GM19099 (cell line): ENCODE measurements around the gene DOCK3.

Source experiments
- POLR2A ChIP-seq: IDR thresholded peaks from 3 replicates; pipeline ENCODE4 v1.6.1; 2011; ENCODE audit warnings: low read depth; ENCODE audit not compliant: insufficient read length; ENCODE audit errors: extremely low read depth

DOCK3 gene

DNA sequence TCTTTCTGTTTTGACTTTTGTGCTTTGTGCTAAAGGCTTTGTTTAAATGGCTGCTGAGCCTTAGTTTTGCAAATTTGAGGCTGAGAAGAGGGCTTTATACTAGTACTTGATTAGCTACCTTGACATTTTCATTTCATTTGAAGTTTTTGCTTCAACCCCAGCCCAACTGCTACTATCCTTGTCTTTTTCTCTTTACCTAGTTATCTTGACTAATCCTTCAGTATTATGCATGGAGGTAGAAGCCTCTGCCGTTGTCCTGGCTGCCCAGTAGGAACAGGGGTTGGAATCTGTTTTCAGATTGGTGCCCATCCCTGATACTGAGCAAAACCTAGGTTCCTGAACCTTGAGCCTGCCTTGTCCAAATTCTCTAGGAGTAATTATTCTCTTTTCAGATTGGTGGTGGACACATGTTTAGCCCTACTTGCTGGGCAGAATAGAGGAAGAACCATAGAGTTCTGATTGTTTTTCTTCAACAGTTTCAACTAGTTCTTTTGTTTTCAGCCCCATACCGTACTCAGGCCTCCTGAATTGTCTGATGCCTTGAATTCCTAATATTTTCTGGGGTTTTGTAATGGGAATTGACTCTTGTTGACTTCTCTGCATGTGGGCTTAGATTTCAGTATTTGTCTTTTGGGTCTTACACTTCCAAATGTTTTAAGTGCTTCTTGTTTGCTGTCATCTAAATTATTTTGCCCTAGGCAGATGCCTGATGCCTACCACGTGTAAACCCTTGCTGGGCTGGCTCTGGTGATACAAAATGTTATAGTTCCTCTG lies 143.2 kb downstream of the DOCK3 start:
- no peak for TF ChIP-seq POLR2A

DNA sequence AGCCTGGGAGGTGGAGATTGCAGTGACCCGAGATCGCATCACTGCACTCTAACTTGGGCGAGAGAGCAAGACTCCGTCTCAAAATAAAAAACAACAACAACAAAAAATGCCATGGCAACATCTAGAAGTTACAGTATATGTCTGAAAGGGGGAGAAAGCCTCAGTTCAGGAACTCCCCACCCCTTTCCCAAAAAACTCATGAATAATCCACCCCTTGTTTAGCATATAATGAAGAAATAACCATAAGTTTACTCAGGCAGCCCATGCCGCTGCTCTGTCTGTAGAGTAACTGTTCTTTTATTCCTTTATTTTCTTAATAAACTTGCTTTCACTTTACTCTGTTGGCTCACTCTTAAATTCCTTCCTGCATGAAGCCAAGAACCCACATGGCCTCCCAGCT lies 145.2 kb downstream of the DOCK3 start:
- no peak for TF ChIP-seq POLR2A

DNA sequence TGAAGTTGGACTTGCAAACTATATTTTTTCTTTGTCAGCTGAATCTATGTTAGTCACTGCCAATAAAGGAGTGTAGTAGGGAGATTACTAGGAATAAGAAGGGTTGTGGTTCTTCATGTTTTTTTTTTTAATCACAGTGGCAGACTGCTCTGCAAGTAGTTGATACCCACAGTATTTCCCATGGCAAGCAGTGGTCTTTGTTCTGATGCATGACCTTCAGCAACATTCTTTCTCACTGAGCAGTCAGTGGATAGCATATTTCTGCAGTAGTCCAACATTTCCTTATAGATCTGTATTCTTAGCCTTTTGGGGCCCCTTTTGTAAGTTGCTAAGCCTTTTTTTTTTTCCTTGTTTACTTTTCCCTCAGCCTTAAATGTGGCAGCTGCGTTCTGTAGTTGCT lies 151.1 kb downstream of the DOCK3 start:
- no peak for TF ChIP-seq POLR2A

DNA sequence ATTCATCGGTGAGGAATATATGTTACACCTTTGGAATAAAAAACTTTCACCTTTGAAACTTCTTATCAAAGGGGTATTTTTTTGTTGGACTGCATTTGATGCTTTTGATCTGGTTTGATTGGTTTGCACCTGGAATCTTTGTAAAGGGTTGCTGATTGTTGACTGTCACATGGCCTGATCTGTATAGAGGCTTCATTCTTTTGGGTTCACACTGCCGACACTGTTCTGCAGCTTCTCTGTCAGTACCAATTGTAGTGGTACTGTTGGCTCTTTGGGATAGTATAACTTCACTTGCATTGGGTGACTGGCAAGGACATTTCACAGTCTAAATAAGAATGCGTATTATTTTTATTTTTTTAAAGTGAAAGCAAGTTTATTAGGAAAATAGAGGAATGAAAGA lies 155.7 kb downstream of the DOCK3 start:
- TF ChIP-seq POLR2A, result no peak

DNA sequence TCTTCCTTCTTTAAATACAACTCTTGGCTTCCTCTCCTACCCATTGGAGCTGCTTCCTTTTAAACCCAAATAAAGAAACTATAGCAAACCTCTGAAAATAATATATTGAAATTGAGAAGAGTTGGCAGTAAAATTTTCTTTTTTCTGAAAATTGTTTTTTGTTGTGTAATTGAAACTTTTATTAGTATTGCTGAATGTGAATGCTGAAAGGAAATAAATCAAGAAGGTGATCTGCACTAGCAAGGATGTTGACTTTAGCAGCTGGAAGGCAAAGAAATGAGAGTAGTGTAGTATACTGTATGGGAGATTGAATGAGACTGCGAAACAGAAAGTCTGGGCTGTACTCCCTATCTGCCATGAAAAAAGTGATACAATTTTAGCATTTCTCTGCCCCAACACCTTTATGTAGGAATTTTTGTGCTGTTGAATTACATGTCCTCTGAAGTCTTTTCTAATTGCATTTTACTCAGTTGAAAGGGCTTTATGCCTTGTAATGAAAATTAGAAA lies 166.3 kb downstream of the DOCK3 start:
- no peak for TF ChIP-seq POLR2A

DNA sequence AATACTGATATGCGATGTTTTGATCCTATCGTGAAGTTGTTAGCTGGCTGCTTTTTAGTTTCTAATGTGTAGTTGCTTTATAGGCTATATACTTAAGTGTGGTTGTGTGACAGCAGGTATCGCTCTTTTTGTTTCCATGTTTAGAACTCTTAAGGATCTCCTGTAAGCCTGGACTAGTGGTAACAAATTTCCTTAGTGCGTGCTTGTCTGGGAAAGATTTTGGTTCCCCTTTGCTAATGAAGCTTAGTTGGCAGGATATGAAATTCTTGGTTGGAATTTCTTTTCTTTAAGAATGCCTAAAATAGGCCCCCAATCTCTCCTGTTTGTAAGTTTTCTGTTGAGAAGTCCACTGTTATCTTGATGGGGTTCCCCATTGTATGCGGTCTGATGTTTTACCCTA lies 173.6 kb downstream of the DOCK3 start:
- TF ChIP-seq POLR2A, result no peak

DNA sequence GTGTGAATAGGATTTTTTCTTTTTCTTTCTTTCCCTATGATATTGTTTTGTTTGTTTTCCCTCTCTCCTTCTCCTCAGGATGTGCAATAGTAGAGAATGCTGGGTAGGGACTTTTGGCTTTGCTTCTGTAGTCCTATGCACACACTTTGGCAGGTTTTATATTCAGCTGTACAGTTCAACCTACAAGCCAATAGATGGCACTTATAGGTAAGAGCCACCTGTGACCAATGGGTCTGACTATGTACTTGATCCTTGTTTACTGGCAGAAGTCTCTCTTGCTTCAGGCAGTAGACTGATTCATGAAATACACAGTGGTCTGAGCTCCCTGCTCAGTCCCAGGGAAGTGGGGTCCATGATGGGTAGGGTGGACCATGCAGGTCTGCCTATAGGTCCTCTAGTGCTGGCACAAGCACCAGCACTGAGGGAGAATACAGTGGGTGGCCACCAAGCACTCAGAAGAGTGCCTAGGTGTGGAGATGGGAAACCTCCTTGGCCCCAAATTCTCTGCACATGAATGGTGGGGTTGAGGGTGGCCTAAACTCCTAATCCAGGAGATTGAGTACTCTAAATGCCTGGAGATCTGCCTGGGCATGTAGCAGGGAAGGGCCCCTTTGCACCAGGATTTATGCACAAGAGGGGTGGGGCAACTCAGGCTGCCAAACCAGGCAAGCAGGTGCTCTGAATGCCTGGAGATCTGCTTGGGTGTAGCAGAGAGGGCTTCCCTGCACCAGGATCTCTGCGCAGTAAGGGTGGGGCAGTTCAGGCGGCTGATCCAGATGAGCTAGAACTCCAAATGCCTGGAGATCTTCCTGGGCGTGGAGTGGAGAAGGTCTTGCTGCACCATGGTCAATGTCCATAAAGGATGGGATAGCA lies 176.1 kb downstream of the DOCK3 start:
- TF ChIP-seq POLR2A, result no peak

DNA sequence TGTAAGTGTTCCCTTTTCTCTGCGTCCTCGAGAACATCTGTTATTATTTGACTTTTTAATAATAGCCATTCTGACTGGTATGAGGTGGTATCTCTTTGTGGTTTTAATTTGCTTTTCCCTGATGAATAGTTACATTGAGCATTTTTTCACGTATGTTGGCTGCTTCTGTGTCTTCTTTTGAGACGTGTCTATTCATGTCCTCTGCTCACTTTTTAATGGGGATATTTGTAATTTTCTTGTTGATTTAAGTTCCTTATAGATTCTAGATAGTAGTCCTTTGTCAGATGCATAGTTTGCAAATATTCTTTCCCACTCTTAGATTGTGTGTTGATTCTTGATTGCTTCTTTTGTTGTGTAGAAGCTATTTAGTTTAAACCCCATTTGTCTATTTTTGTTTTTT lies 179.2 kb downstream of the DOCK3 start:
- no peak for TF ChIP-seq POLR2A

DNA sequence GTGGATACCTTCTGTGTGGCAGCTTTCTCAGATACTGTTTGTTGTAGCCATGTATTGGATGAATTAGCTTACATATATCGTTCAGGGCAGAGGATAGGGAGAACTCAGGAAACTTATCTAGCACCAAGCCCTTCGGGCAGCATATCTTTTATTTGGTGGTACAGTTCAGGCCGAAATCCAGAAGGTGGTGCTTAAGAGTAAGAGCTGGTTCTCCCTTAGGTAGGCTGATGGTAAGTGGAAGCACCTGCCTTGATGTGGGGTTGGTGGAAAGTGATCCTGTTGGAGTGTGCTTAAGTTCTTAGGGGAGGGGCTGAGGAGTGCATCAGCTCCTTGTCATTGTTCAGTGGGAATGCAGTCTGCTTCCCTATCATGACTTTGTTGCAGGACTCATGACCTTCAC lies 187.5 kb downstream of the DOCK3 start:
- no peak for TF ChIP-seq POLR2A

DNA sequence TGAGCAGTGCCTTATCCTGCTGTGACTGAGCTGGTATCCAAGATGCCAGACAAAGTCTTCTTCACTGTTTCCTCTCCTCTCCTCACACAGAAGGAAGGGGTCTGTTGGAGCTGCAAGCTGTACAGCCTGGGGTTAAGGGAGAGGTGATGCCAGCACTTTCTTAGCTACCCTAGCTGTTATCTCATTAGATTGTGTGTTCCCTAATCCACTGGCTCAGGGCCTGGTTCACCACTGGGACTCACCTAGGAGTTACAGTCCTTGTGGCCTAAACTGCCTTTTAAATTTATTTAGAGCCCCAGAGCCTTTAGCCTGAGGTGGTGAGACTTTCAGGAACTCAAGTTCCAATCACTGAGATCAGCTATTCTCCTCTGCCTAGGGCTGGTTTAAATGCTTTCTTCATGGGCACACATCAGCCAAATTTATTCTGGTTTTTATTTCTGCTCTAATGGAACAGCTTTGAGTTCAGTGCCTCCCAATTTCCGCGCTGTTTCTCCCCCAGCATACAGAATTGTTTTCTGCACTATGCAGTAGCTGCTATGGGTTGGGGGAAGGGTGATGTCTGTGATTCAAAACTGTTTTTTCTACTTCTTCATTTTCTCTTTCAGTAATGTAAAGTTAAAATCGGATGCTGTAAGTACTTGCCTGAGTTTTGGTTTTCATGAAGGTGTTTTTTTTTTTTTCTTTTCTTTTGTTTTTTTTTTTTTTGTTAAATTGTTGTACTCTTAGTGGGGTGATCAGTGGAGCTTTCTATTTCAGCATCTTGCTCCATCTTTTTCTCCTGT lies 198.8 kb downstream of the DOCK3 start:
- TF ChIP-seq POLR2A, result no peak

DNA sequence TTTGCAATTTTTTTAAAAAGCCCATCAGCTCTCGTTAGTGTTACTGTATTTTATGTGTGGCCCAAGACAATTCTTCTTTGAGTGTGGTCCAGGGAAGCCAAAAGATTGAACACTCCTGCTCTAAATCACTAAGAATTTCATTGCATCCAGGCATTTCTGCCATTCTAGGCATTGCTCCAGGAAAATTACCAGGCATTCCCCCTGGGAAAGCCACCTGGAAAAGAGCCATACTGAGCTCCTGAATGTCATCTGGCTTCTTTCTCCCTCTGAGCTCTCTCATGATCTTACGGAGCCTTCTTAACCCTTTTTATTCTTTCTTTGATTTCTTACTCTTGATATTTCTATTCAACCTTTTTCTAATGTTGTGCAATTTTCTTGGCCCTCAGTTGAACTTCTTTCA lies 202.2 kb downstream of the DOCK3 start:
- no peak for TF ChIP-seq POLR2A

DNA sequence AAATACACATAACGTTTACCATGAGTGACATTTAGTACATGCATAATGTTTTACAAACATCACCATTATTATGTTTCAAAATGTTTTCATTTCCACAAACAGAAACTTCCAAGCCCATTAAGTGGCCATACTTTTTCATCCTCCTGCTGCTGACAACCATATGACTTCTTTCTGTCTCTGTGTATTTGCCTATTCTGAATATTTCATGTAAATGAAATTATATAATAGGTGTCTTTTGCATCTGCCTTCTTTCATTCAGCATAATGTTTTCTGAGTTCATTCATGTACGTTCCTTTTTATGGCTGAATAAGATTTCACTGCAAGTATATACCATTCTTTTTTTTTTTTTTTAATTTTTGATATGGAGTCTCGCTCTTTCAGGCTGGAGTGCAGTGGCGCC lies 209.0 kb downstream of the DOCK3 start:
- TF ChIP-seq POLR2A, result no peak

DNA sequence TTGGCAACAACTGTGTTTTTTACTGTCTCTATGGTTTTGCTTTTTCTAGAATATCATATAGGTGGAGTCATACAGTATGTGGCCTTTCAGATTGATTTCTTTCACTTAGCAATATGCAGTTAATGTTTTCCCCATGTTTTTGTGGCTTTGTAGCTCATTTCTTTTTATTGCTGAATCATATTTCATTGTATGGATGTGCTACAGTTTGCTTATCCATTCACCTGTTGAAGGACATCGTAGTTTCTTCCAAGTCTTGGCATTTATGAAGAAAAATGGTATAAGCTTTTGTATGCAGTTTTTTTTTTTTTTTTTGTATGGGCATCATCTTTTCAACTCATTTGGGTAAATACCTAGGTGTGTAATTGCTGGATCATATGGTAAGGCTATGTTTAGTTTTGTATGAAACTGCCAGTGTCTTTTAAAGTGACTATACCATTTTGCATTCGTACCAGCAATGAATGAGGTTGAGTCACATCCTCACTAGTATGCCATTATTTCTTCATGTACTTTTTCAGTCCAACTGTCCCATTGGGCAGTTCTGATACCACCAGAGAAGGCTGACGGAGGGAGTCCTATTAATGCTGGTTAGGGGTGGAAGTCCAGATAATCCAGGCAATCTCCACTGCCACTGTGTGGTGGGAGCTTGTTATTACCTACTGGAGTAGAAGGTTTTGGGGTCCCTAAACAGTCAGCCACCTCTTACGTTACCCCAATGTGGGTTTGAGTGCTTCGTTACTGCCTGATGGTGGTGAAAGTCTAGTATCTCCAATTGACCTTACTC lies 210.5 kb downstream of the DOCK3 start:
- TF ChIP-seq POLR2A, result no peak

DNA sequence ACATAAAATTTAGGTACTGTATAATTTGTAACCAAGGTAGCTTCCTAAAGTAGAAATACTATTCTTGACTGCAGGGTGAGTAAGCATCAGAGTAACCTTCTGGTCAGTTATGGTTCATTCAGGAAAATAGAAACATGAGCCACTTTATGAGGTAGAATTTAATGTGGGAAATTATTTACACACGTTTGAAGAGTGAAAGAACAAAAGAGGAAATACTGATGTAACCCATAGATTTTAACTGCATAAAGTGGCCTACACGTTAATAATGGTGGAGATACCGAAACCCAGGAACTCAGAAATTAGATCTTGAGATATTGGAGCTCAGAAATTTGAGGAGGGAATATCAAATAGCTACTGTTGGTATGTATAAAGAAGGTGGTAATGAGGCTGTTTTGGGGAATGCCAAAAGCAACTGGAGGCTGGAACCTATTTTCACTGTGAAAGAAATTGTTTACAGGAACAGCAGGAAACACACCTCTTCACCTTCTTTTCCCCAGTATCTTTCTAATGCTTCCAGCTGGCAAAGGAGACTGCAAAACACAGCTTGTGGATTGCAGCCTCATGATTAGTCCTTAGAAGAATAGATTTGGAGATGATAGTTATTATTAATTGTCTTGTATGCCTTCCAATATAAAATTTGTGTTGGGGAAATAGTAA lies 216.1 kb downstream of the DOCK3 start:
- TF ChIP-seq POLR2A, result no peak
